IMR-90 (cell line): ENCODE measurements around the gene COLEC12.

ENCODE experiments used
- BHLHE40 ChIP-seq: fragments of 150-350 bp; IDR thresholded peaks from 2 replicates; pipeline ENCODE4 v1.6.1; 2016; ENCODE audit warnings: mild to moderate bottlenecking, low read depth, low read length
- CEBPB ChIP-seq: IDR thresholded peaks from 2 replicates; pipeline ENCODE4 v1.6.1; 2012; ENCODE audit warnings: low read depth, low read length, improper control_type of control experiment
- ELK1 ChIP-seq: fragments of 150-350 bp; IDR thresholded peaks from 2 replicates; pipeline ENCODE4 v1.6.1; 2016; ENCODE audit warnings: low read depth, mild to moderate bottlenecking, low read length, moderate library complexity, borderline replicate concordance
- MAFK ChIP-seq: IDR thresholded peaks from 2 replicates; pipeline ENCODE4 v1.6.1; 2012; ENCODE audit warnings: low read depth, low read length, improper control_type of control experiment
- NFE2L2 ChIP-seq: fragments of 150-350 bp; IDR thresholded peaks from 2 replicates; pipeline ENCODE4 v1.6.1; 2016; ENCODE audit warnings: low read depth, mild to moderate bottlenecking, low read length
- POLR2A ChIP-seq: IDR thresholded peaks from 2 replicates; pipeline ENCODE4 v1.6.1; 2012; ENCODE audit warnings: mild to moderate bottlenecking, low read depth, low read length
- RAD21 ChIP-seq: IDR thresholded peaks from 2 replicates; pipeline ENCODE4 v1.6.1; 2012; ENCODE audit warnings: low read length, improper control_type of control experiment
- RCOR1 ChIP-seq: IDR thresholded peaks from 2 replicates; pipeline ENCODE4 v1.6.1; 2012; ENCODE audit warnings: mild to moderate bottlenecking, low read length, improper control_type of control experiment; ENCODE audit not compliant: insufficient replicate concordance
- RFX5 ChIP-seq: IDR thresholded peaks from 2 replicates; pipeline ENCODE4 v1.8.0; 2012; ENCODE audit warnings: low read depth, mild to moderate bottlenecking, low read length, moderate library complexity
- SMC3 ChIP-seq: fragments of 150-350 bp; IDR thresholded peaks from 2 replicates; pipeline ENCODE4 v1.6.1; 2016; ENCODE audit warnings: low read depth, mild to moderate bottlenecking, antibody characterized with exemption, low read length, moderate library complexity
- TF ChIP-seq, protein P1 (sequence below): conservative IDR thresholded peaks from 2 replicates; pipeline ENCODE4 v1.5.1; 2012; ENCODE audit warnings: mild to moderate bottlenecking, low read depth, low read length, improper control_type of control experiment
- TF ChIP-seq, protein P2 (sequence below): fragments of 150-350 bp; IDR thresholded peaks from 2 replicates; pipeline ENCODE4 v1.6.1; 2017; ENCODE audit warnings: mild to moderate bottlenecking, antibody characterized with exemption, low read length, low read depth

GRCh38 chr18:407626-408224 is 92.8 kb downstream of the COLEC12 start:
- TF ChIP-seq RCOR1 (no peak), POLR2A (no peak), MAFK (no peak), CEBPB (no peak), RAD21 (no peak), ELK1 (no peak), BHLHE40 (no peak), RFX5 (no peak), NFE2L2 (no peak), SMC3 (no peak)
- TF ChIP-seq, protein P1, sequence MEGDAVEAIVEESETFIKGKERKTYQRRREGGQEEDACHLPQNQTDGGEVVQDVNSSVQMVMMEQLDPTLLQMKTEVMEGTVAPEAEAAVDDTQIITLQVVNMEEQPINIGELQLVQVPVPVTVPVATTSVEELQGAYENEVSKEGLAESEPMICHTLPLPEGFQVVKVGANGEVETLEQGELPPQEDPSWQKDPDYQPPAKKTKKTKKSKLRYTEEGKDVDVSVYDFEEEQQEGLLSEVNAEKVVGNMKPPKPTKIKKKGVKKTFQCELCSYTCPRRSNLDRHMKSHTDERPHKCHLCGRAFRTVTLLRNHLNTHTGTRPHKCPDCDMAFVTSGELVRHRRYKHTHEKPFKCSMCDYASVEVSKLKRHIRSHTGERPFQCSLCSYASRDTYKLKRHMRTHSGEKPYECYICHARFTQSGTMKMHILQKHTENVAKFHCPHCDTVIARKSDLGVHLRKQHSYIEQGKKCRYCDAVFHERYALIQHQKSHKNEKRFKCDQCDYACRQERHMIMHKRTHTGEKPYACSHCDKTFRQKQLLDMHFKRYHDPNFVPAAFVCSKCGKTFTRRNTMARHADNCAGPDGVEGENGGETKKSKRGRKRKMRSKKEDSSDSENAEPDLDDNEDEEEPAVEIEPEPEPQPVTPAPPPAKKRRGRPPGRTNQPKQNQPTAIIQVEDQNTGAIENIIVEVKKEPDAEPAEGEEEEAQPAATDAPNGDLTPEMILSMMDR, result no peak
- TF ChIP-seq, protein P2, sequence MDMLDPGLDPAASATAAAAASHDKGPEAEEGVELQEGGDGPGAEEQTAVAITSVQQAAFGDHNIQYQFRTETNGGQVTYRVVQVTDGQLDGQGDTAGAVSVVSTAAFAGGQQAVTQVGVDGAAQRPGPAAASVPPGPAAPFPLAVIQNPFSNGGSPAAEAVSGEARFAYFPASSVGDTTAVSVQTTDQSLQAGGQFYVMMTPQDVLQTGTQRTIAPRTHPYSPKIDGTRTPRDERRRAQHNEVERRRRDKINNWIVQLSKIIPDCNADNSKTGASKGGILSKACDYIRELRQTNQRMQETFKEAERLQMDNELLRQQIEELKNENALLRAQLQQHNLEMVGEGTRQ, result no peak
